ENCODE measurements around the gene PDE2A. TPM values are rescaled to one million over a fixed set of nuclear protein-coding genes. Genes with fewer than 3 reads are reported as not detected.

PDE2A gene
- polyA plus RNA-seq, 2 of the 4 experiments (the other 2 are of a cell fraction) = 0.62 to 1.5 TPM

DNA sequence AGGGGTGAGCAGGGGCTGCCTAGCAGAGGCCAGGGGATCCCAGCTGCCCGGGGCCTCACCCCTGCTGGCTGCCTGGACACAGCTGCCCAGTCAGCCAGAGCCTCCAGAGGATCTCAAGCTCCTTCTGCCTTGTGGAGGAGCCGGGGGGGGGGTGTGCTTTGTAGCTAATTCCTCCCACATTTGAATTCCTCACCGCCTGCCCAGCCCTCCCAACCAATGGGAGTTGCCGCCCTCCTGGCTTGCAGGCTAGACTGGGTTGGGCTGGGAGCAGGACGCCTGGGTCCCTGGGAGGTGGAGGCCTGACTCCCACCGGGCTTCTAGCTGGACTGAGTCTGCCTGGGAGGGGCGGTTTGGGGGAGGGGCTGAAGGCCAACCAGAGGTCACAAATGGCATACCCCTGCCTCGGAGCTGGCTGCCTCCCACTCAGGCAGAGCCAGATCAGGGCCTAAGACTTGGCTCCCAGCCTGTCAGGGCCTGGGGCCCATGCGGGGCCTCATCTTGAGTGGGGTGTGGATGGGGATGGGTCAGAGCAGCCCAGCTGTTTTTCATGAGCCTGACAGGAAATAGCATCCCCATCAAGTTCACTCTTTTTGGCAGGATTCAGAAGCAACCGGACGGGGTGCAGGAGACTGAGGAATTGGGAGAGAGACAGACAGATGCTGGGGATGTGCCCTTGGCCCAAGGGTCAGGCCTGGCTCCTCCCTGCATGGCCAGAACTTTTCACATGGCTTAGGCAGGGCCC, 29.2 kb upstream of the PDE2A start:
- H3K4me1 ChIP-seq = peaks cover 7% of the 10 kb centered on the region; the same call in 2 of the 3 replicates
- H3K27ac ChIP-seq = no peak overlapping the region
- TF ChIP-seq GATA3 (IDR thresholded peaks at IDR 0.05; ENCODE audit: borderline replicate concordance) (no peak), CBX8 (IDR thresholded peaks at IDR 0.05) (no peak), JUN (IDR thresholded peaks at IDR 0.05) (no peak), HDAC2 (IDR thresholded peaks at IDR 0.05) (no peak), EP300 (IDR thresholded peaks at IDR 0.05) (no peak), MAZ (IDR thresholded peaks at IDR 0.05; ENCODE audit: borderline replicate concordance, low read depth, low read length) (no peak), ZFP36 (IDR thresholded peaks at IDR 0.05; ENCODE audit: borderline replicate concordance, partially characterized antibody) (no peak), ESRRA (IDR thresholded peaks at IDR 0.05; ENCODE audit: borderline replicate concordance, low read length) (no peak), HOXA7 (CRISPR knock-in tag; IDR thresholded peaks at IDR 0.05) (no peak)
- TF ChIP-seq, protein P1, sequence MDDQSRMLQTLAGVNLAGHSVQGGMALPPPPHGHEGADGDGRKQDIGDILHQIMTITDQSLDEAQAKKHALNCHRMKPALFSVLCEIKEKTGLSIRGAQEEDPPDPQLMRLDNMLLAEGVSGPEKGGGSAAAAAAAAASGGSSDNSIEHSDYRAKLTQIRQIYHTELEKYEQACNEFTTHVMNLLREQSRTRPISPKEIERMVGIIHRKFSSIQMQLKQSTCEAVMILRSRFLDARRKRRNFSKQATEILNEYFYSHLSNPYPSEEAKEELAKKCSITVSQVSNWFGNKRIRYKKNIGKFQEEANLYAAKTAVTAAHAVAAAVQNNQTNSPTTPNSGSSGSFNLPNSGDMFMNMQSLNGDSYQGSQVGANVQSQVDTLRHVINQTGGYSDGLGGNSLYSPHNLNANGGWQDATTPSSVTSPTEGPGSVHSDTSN (IDR thresholded peaks at IDR 0.05) = no peak
- ATAC-seq (peak in 1 of 2 experiments; percentile 24; a peak in 3 of 6 replicates), DNase-seq (ENCODE audit: low read depth in 1 of 2, low spot score in 1 of 2) (no peak), FAIRE-seq (no peak)
- WGBS (ENCODE audit: missing lambda C conversion rate) = 80% methylated on average over 7 of the region's 11 CpGs
- POLR2A ChIA-PET = interaction anchor here (0.6 kb wide), 1 partner anchor 100 kb away, joined by 5 read pairs; no protein-coding TSS in a partner anchor
- no peaks in the 10 kb centered on the region for H3K9me3 ChIP-seq
- H3K4me2 ChIP-seq = no peak overlapping the region
- CTCF ChIA-PET = interaction anchor here (0.6 to 2.6 kb wide), 9 partner anchors 11 to 474 kb away, joined by 3 to 18 read pairs (median 4); partner anchors contain the start of gene ATG16L2
- H3K4me3 ChIP-seq = no peak overlapping the region

DNA sequence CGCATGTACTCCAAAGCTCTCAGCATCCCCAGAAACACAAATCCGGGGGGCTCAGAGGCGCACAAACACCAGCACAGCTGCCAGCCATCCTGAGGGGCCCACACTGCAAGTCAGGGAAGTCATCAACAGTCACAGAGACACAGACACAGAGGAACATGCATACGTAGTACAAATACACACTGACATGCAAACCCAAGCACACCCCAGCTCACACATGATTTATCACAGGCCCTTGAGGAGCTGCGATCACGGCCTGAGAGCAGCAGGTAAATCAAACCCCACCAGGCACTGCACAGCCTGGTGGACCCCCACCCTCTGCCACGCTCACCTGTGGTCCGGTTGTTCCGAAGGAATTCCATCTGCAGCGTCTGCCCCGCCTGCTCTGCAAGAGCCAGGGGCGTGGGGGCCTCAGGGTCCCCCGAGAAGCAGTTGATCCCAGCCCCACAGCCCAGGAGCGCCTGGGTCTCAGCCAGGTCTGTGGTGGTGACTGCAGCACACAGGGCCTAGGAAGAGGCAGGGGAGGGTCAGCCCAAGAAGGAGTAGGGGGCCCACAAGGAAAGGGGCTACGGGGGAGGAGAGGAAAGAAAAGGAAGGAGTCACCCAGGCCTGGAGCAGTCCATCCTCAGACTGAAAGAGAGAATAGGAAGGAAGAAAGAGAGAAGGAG, 28.5 kb upstream of the PDE2A start:
- WGBS (ENCODE audit: missing lambda C conversion rate) = 90% methylated on average over 15 of the region's 15 CpGs
- POLR2A ChIA-PET = interaction anchor here (0.6 kb wide), 1 partner anchor 100 kb away, joined by 5 read pairs; no protein-coding TSS in a partner anchor
- Histone ChIP-seq H3K4me2 (no peak overlapping the region), H3K4me1 (peaks cover 7% of the 10 kb centered on the region; the same call in 2 of the 3 replicates), H3K27ac (no peak overlapping the region), H3K9me3 (no peaks in the 10 kb centered on the region), H3K4me3 (no peak overlapping the region)
- ATAC-seq (no peak), DNase-seq (ENCODE audit: low read depth in 1 of 2, low spot score in 1 of 2) (no peak), FAIRE-seq (no peak)
- TF ChIP-seq EP300 (IDR thresholded peaks at IDR 0.05) (no peak), ZFP36 (IDR thresholded peaks at IDR 0.05; ENCODE audit: borderline replicate concordance, partially characterized antibody) (no peak), NR3C1 (IDR thresholded peaks at IDR 0.05) (no peak), CHD2 (IDR thresholded peaks at IDR 0.05; ENCODE audit: low read length, partially characterized antibody) (no peak), FOSL2 (IDR thresholded peaks at IDR 0.05) (no peak), FOSL2 (CRISPR knock-in tag; IDR thresholded peaks at IDR 0.05) (no peak), RARB (CRISPR knock-in tag; IDR thresholded peaks at IDR 0.05) (no peak), CBX2 (IDR thresholded peaks at IDR 0.05; ENCODE audit: borderline replicate concordance, low read depth) (no peak)
- TF ChIP-seq, protein P2, sequence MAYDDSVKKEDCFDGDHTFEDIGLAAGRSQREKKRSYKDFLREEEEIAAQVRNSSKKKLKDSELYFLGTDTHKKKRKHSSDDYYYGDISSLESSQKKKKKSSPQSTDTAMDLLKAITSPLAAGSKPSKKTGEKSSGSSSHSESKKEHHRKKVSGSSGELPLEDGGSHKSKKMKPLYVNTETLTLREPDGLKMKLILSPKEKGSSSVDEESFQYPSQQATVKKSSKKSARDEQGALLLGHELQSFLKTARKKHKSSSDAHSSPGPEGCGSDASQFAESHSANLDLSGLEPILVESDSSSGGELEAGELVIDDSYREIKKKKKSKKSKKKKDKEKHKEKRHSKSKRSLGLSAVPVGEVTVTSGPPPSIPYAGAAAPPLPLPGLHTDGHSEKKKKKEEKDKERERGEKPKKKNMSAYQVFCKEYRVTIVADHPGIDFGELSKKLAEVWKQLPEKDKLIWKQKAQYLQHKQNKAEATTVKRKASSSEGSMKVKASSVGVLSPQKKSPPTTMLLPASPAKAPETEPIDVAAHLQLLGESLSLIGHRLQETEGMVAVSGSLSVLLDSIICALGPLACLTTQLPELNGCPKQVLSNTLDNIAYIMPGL (CRISPR knock-in tag; IDR thresholded peaks at IDR 0.05; ENCODE audit: borderline replicate concordance) = no peak
- TF ChIP-seq, protein P1 (IDR thresholded peaks at IDR 0.05) = no peak
- CTCF ChIA-PET = interaction anchor here (0.6 to 2.6 kb wide), 7 partner anchors 19 to 231 kb away, joined by 3 to 18 read pairs (median 4); partner anchors contain the start of gene ATG16L2

DNA sequence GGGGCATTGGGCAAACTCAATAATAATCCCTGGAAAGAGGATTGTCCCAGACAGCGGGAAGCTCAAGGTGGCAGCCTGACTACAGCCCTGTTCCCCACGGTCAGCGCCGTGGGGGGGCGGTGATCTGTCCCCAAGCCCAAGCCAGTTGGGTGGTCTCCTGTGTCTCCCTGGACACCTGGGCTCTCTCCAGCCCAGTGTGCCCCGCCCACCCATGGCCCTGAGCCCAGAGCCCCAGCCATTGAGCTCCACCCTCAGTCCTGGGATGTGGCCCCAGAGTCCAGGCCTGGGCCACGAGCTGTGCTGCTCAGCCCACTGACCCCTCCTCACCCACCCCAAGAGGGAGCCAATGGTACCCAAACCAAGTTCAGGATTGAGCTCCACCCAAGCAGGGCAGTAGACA, 27.9 kb upstream of the PDE2A start:
- no peaks in the 10 kb centered on the region for H3K9me3 ChIP-seq
- H3K4me3 ChIP-seq = no peak overlapping the region
- no peak for ATAC-seq
- H3K4me2 ChIP-seq = no peak overlapping the region
- no peak for FAIRE-seq
- WGBS (ENCODE audit: missing lambda C conversion rate) = 100% methylated on average over 5 of the region's 7 CpGs
- no peak for DNase-seq (ENCODE audit: low read depth in 1 of 2, low spot score in 1 of 2)
- ChIA-PET POLR2A (no interaction called here), CTCF (interaction anchor here (0.6 to 2.6 kb wide), 4 partner anchors 18 to 231 kb away, joined by 4 to 18 read pairs (median 7); partner anchors contain the start of gene ATG16L2)
- H3K4me1 ChIP-seq = peaks cover 7% of the 10 kb centered on the region; the same call in 2 of the 3 replicates
- no peak overlapping the region for H3K27ac ChIP-seq
- no peak for TF ChIP-seq NPAS2 (CRISPR knock-in tag; IDR thresholded peaks at IDR 0.05; ENCODE audit: borderline replicate concordance)
- TF ChIP-seq ZNF302 (CRISPR knock-in tag; IDR thresholded peaks at IDR 0.05) = no peak
- TF ChIP-seq HOXB5 (CRISPR knock-in tag; IDR thresholded peaks at IDR 0.05) = no peak
- TF ChIP-seq, protein P1 (IDR thresholded peaks at IDR 0.05) = no peak
- TF ChIP-seq POLR2AphosphoS2 (conservative IDR thresholded peaks at IDR 0.05; ENCODE audit: low read length) = no peak
- no peak for TF ChIP-seq EP300 (IDR thresholded peaks at IDR 0.05)
- no peak for TF ChIP-seq SREBF2 (IDR thresholded peaks at IDR 0.05)
- TF ChIP-seq ZFP36 (IDR thresholded peaks at IDR 0.05; ENCODE audit: borderline replicate concordance, partially characterized antibody) = no peak
- no peak for TF ChIP-seq RCOR1 (IDR thresholded peaks at IDR 0.05; ENCODE audit: low read depth, low read length)
- TF ChIP-seq HOXB13 (CRISPR knock-in tag; IDR thresholded peaks at IDR 0.05; ENCODE audit: low read depth) = no peak
- no peak for TF ChIP-seq FOSL2 (IDR thresholded peaks at IDR 0.05)
- no peak for TF ChIP-seq FOSL2 (CRISPR knock-in tag; IDR thresholded peaks at IDR 0.05)
- TF ChIP-seq, protein P3, sequence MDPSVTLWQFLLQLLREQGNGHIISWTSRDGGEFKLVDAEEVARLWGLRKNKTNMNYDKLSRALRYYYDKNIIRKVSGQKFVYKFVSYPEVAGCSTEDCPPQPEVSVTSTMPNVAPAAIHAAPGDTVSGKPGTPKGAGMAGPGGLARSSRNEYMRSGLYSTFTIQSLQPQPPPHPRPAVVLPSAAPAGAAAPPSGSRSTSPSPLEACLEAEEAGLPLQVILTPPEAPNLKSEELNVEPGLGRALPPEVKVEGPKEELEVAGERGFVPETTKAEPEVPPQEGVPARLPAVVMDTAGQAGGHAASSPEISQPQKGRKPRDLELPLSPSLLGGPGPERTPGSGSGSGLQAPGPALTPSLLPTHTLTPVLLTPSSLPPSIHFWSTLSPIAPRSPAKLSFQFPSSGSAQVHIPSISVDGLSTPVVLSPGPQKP (IDR thresholded peaks at IDR 0.05; ENCODE audit: low read depth, low read length) = no peak

Data from A549 (cell line).